CD4-positive, alpha-beta T cell treated with Interleukin-6 for 4 hours (primary cell): Measurements from ENCODE around the gene TMPRSS15.
"Not testable (repeated sequence)": the region's sequence is repeated elsewhere in the genome, so short reads cannot be mapped to it uniquely, and the experiment has no call there.

Experiments used
- DNase-seq: peaks from one replicate; pipeline ENCODE4 v3.0.0-alpha.2; 2020; ENCODE audit warnings: mixed read lengths

The TMPRSS15 gene

GRCh38 chr21:18403735-18404450 is at the start of gene TMPRSS15:
TMPRSS15 (minus strand) TSS chr21:18403785; CDS start chr21:18403622, 163 bp downstream.
- DNase-seq, result no peak

- DNase-seq, result no peak
Observed at GRCh38 chr21:18451670-18452069, 48.1 kb upstream of the TMPRSS15 start.

GRCh38 chr21:18449605-18450550 is 46.3 kb upstream of the TMPRSS15 start:
- no peak for DNase-seq

GRCh38 chr21:18443701-18444100 is 40.1 kb upstream of the TMPRSS15 start:
- DNase-seq, result no peak

GRCh38 chr21:18443085-18443484 is 39.5 kb upstream of the TMPRSS15 start:
- DNase-seq, result no peak

- no peak for DNase-seq
Observed at GRCh38 chr21:18430341-18430740, 26.8 kb upstream of the TMPRSS15 start.

- no peak for DNase-seq
Observed at GRCh38 chr21:18424276-18424675, 20.7 kb upstream of the TMPRSS15 start.

- no peak for DNase-seq
Observed at GRCh38 chr21:18417141-18417790, 13.7 kb upstream of the TMPRSS15 start.

- DNase-seq, result no peak
Observed at GRCh38 chr21:18411565-18411964, 8.0 kb upstream of the TMPRSS15 start.

GRCh38 chr21:18409579-18409978 is 6.0 kb upstream of the TMPRSS15 start:
- no peak for DNase-seq

GRCh38 chr21:18398843-18399242 is 4.7 kb downstream of the TMPRSS15 start:
- DNase-seq, result no peak

GRCh38 chr21:18387994-18388393 is 15.6 kb downstream of the TMPRSS15 start:
- DNase-seq, result no peak

GRCh38 chr21:18384771-18385170 is 18.8 kb downstream of the TMPRSS15 start:
- no peak for DNase-seq

GRCh38 chr21:18382934-18383619 is 20.5 kb downstream of the TMPRSS15 start:
- DNase-seq, result not testable (repeated sequence)

GRCh38 chr21:18382141-18382540 is 21.4 kb downstream of the TMPRSS15 start:
- no peak for DNase-seq

- DNase-seq, result no peak
Observed at GRCh38 chr21:18373606-18374005, 30.0 kb downstream of the TMPRSS15 start.

GRCh38 chr21:18370301-18370700 is 33.3 kb downstream of the TMPRSS15 start:
- DNase-seq, result no peak

- no peak for DNase-seq
Observed at GRCh38 chr21:18369115-18369514, 34.5 kb downstream of the TMPRSS15 start.

GRCh38 chr21:18368205-18368604 is 35.4 kb downstream of the TMPRSS15 start:
- no peak for DNase-seq

- DNase-seq, result no peak
Observed at GRCh38 chr21:18356801-18357200, 46.8 kb downstream of the TMPRSS15 start.

- no peak for DNase-seq
Observed at GRCh38 chr21:18354947-18355346, 48.6 kb downstream of the TMPRSS15 start.

GRCh38 chr21:18350216-18350615 is 53.4 kb downstream of the TMPRSS15 start:
- no peak for DNase-seq

GRCh38 chr21:18349468-18349867 is 54.1 kb downstream of the TMPRSS15 start:
- DNase-seq, result no peak
